DOHH2 (cell line): Measurements from ENCODE around the gene SERF2.
A peak's percentile ranks its signal among the peaks of the same experiment; 100 is the strongest.

Experiments
- H3F3A ChIP-seq: fragments of 200-600 bp; sonication (generic), shearing (Covaris generic); 2 replicates; pipeline ENCODE4 v1.6.0; 2016; ENCODE audit warnings: antibody characterized with exemption, mild to moderate bottlenecking; ENCODE audit not compliant: control insufficient read depth, insufficient read depth
- H3K27ac ChIP-seq: fragments of 200-600 bp; sonication (generic); 2 replicates; pipeline ENCODE4 v1.5.1; 2014; ENCODE audit warnings: low read depth, mild to moderate bottlenecking, low read length, moderate library complexity
- H3K27me3 ChIP-seq: fragments of 200-600 bp; sonication (generic); 2 replicates; pipeline ENCODE4 v1.6.1; 2014; ENCODE audit warnings: mild to moderate bottlenecking, low read length, mixed read lengths; ENCODE audit not compliant: control insufficient read depth
- H3K36me3 ChIP-seq: fragments of 200-600 bp; sonication (generic); 2 replicates; pipeline ENCODE4 v1.6.1; 2014; ENCODE audit warnings: mild to moderate bottlenecking, low read length, moderate library complexity, mixed read lengths; ENCODE audit not compliant: control insufficient read depth
- H3K4me1 ChIP-seq: fragments of 200-600 bp; sonication (generic); 2 replicates; pipeline ENCODE4 v1.6.1; 2014; ENCODE audit warnings: mild to moderate bottlenecking, low read length, mixed read lengths; ENCODE audit not compliant: control insufficient read depth
- H3K4me2 ChIP-seq: fragments of 200-600 bp; sonication (generic); 2 replicates; pipeline ENCODE4 v1.6.0; 2014; ENCODE audit warnings: mild to moderate bottlenecking, low read length, moderate library complexity
- H3K4me3 ChIP-seq: fragments of 200-600 bp; sonication (generic); 2 replicates; pipeline ENCODE4 v1.5.1; 2014; ENCODE audit warnings: mild to moderate bottlenecking, low read length, mixed read lengths
- H3K79me2 ChIP-seq: fragments of 200-600 bp; sonication (generic); 2 replicates; pipeline ENCODE4 v1.6.1; 2014; ENCODE audit warnings: mild to moderate bottlenecking, low read length, mixed read lengths; ENCODE audit not compliant: control insufficient read depth
- H3K9me2 ChIP-seq: fragments of 200-600 bp; sonication (generic); replicated peaks from 2 replicates; pipeline ENCODE4 v1.6.1; 2014; ENCODE audit warnings: mild to moderate bottlenecking, low read length, mixed read lengths; ENCODE audit not compliant: control insufficient read depth
- H3K9me3 ChIP-seq: fragments of 200-600 bp; sonication (generic); 2 replicates; pipeline ENCODE4 v1.6.1; 2014; ENCODE audit warnings: antibody characterized with exemption, low read length, mixed read lengths; ENCODE audit not compliant: control insufficient read depth, insufficient read depth
- H4K20me1 ChIP-seq: fragments of 200-600 bp; sonication (generic); 2 replicates; pipeline ENCODE4 v1.6.0; 2014; ENCODE audit warnings: low read depth, mild to moderate bottlenecking, antibody characterized with exemption, low read length, moderate library complexity; ENCODE audit not compliant: control insufficient read depth, insufficient read depth
- CTCF ChIP-seq: fragments of 200-600 bp; sonication (generic); IDR thresholded peaks from one replicate; pipeline ENCODE4 v1.5.1; 2014; ENCODE audit warnings: antibody characterized with exemption, mild to moderate bottlenecking, low read depth, low read length; ENCODE audit not compliant: poor library complexity, severe bottlenecking
- EZH2phosphoT487 ChIP-seq: fragments of 200-600 bp; sonication (generic); IDR thresholded peaks from 2 replicates; pipeline ENCODE4 v1.6.1; 2017; ENCODE audit warnings: borderline replicate concordance, mild to moderate bottlenecking, antibody characterized with exemption, low read length, moderate library complexity, mixed read lengths

The SERF2 gene

GRCh38 chr15:43769584-43770228 is 22.4 kb upstream of the SERF2 start:
- Histone ChIP-seq H3K4me3 (no peak overlapping the region), H4K20me1 (peaks cover 6% of the 10 kb centered on the region; the same call in 1 of the 2 replicates), H3K9me3 (no peaks in the 10 kb centered on the region), H3K4me1 (peaks cover 43% of the 10 kb centered on the region), H3F3A (peaks cover 96% of the 10 kb centered on the region), H3K79me2 (peaks cover 21% of the 10 kb centered on the region), H3K36me3 (peaks cover 98% of the 10 kb centered on the region), H3K27me3 (no peaks in the 10 kb centered on the region), H3K4me2 (0 out of 2 replicates have a peak overlapping the region, but pooled peaks have one; percentile 6), H3K27ac (peak overlapping the region; percentile 56), H3K9me2 (no peaks in the 10 kb centered on the region)
- no peak for TF ChIP-seq EZH2phosphoT487
- TF ChIP-seq CTCF, result peak; percentile 95

- Histone ChIP-seq H3K4me1 (peaks cover 52% of the 10 kb centered on the region), H3K36me3 (peaks cover 96% of the 10 kb centered on the region), H3K4me2 (peak overlapping the region; percentile 93), H4K20me1 (peaks cover 11% of the 10 kb centered on the region; the same call in 1 of the 2 replicates), H3K9me2 (no peaks in the 10 kb centered on the region), H3K79me2 (peaks cover 42% of the 10 kb centered on the region), H3K27me3 (no peaks in the 10 kb centered on the region), H3F3A (peaks cover 87% of the 10 kb centered on the region), H3K4me3 (no peak overlapping the region), H3K27ac (peak overlapping the region; percentile 97), H3K9me3 (no peaks in the 10 kb centered on the region)
- no peak for TF ChIP-seq EZH2phosphoT487
- no peak for TF ChIP-seq CTCF
Measured at GRCh38 chr15:43771816-43772215, 20.3 kb upstream of the SERF2 start.

GRCh38 chr15:43772624-43773023 is 19.5 kb upstream of the SERF2 start:
- Histone ChIP-seq H3K36me3 (peaks cover 95% of the 10 kb centered on the region), H3K27me3 (no peaks in the 10 kb centered on the region), H3K4me3 (peak overlapping the region; percentile 95), H3K4me2 (peak overlapping the region; percentile 93), H3K9me2 (no peaks in the 10 kb centered on the region), H3K27ac (peak overlapping the region; percentile 97), H3K4me1 (peaks cover 54% of the 10 kb centered on the region), H3F3A (peaks cover 83% of the 10 kb centered on the region), H3K9me3 (no peaks in the 10 kb centered on the region), H4K20me1 (peaks cover 11% of the 10 kb centered on the region; the same call in 1 of the 2 replicates), H3K79me2 (peaks cover 50% of the 10 kb centered on the region)
- TF ChIP-seq EZH2phosphoT487 (no peak), CTCF (no peak)
